ENCODE data around the gene YWHAE.
A peak's percentile ranks its signal among the peaks of the same experiment; 100 is the strongest.
"Not testable (repeated sequence)": the region's sequence is repeated elsewhere in the genome, so short reads cannot be mapped to it uniquely, and the experiment has no call there.

YWHAE gene

GRCh38 chr17:1374431-1375177, 25.4 kb downstream of the YWHAE start:
- no peak for DNase-seq (ENCODE audit: low spot score in 2 of 2)
- ATAC-seq (ENCODE audit: low read depth): peak; percentile 70
- Mint-ChIP-seq H3K27ac (peak overlapping the region; percentile 43), H3K4me1 (peaks cover 39% of the 10 kb centered on the region), H3K27me3 (no peaks in the 10 kb centered on the region), H3K4me3 (peak overlapping the region; percentile 57), H3K36me3 (peaks cover 11% of the 10 kb centered on the region), H3K9me3 (no peaks in the 10 kb centered on the region)

- Mint-ChIP-seq H3K36me3 (peaks cover 11% of the 10 kb centered on the region), H3K27me3 (no peaks in the 10 kb centered on the region), H3K9me3 (no peaks in the 10 kb centered on the region), H3K4me1 (peaks cover 39% of the 10 kb centered on the region), H3K27ac (no peak overlapping the region), H3K4me3 (no peak overlapping the region)
- DNase-seq (ENCODE audit: low spot score in 2 of 2): no peak
- ATAC-seq (ENCODE audit: low read depth): no peak
Observed at GRCh38 chr17:1373707-1374237, 26.2 kb downstream of the YWHAE start.

GRCh38 chr17:1372618-1373017, 27.4 kb downstream of the YWHAE start:
- ATAC-seq (ENCODE audit: low read depth) (no peak), DNase-seq (ENCODE audit: low spot score in 2 of 2) (no peak)
- Mint-ChIP-seq H3K27me3 (no peaks in the 10 kb centered on the region), H3K9me3 (no peaks in the 10 kb centered on the region), H3K27ac (peak overlapping the region; percentile 14), H3K4me1 (peaks cover 38% of the 10 kb centered on the region), H3K4me3 (no peak overlapping the region), H3K36me3 (peaks cover 11% of the 10 kb centered on the region)

GRCh38 chr17:1371893-1372590, 28.0 kb downstream of the YWHAE start:
- peak overlapping the region; percentile 14 for H3K27ac Mint-ChIP-seq

GRCh38 chr17:1368588-1368987, 31.4 kb downstream of the YWHAE start:
- no peak overlapping the region for H3K27ac Mint-ChIP-seq
- H3K9me3 Mint-ChIP-seq: no peaks in the 10 kb centered on the region
- H3K4me3 Mint-ChIP-seq: no peak overlapping the region
- ATAC-seq (ENCODE audit: low read depth): no peak
- no peaks in the 10 kb centered on the region for H3K27me3 Mint-ChIP-seq
- DNase-seq (ENCODE audit: low spot score in 2 of 2): no peak
- H3K36me3 Mint-ChIP-seq: peaks cover 14% of the 10 kb centered on the region
- peaks cover 31% of the 10 kb centered on the region for H3K4me1 Mint-ChIP-seq

More at GRCh38 chr17:1371893-1372590, 28.0 kb downstream of the YWHAE start:
- no peaks in the 10 kb centered on the region for H3K9me3 Mint-ChIP-seq
- no peak for ATAC-seq (ENCODE audit: low read depth)
- H3K27me3 Mint-ChIP-seq: no peaks in the 10 kb centered on the region
- peaks cover 11% of the 10 kb centered on the region for H3K36me3 Mint-ChIP-seq
- peaks cover 38% of the 10 kb centered on the region for H3K4me1 Mint-ChIP-seq
- H3K4me3 Mint-ChIP-seq: no peak overlapping the region
- DNase-seq (ENCODE audit: low spot score in 2 of 2): no peak

GRCh38 chr17:1367351-1367745, 32.7 kb downstream of the YWHAE start:
- DNase-seq (ENCODE audit: low spot score in 2 of 2) (no peak), ATAC-seq (ENCODE audit: low read depth) (no peak)
- Mint-ChIP-seq H3K4me3 (no peak overlapping the region), H3K27ac (peak overlapping the region; percentile 88), H3K36me3 (peaks cover 10% of the 10 kb centered on the region), H3K9me3 (no peaks in the 10 kb centered on the region), H3K4me1 (peaks cover 38% of the 10 kb centered on the region), H3K27me3 (no peaks in the 10 kb centered on the region)

GRCh38 chr17:1366234-1366633, 33.8 kb downstream of the YWHAE start:
- Mint-ChIP-seq H3K4me1 (peaks cover 42% of the 10 kb centered on the region), H3K36me3 (peaks cover 9% of the 10 kb centered on the region), H3K4me3 (no peak overlapping the region), H3K27ac (no peak overlapping the region), H3K27me3 (no peaks in the 10 kb centered on the region), H3K9me3 (no peaks in the 10 kb centered on the region)
- ATAC-seq (ENCODE audit: low read depth) (no peak), DNase-seq (ENCODE audit: low spot score in 2 of 2) (no peak)

- Mint-ChIP-seq H3K4me3 (no peak overlapping the region), H3K27ac (peak overlapping the region; percentile 50), H3K36me3 (peaks cover 13% of the 10 kb centered on the region), H3K9me3 (no peaks in the 10 kb centered on the region), H3K4me1 (peaks cover 43% of the 10 kb centered on the region), H3K27me3 (no peaks in the 10 kb centered on the region)
- ATAC-seq (ENCODE audit: low read depth) (peak; percentile 62), DNase-seq (ENCODE audit: low spot score in 2 of 2) (peak; percentile 38 to 74)
Observed at GRCh38 chr17:1365445-1366039, 34.5 kb downstream of the YWHAE start.

- H3K4me3 Mint-ChIP-seq: peak overlapping the region; percentile 68
Observed at GRCh38 chr17:1362964-1363363, 37.1 kb downstream of the YWHAE start.

GRCh38 chr17:1362065-1362848, 37.8 kb downstream of the YWHAE start:
- Mint-ChIP-seq H3K27ac (peak overlapping the region; percentile 78), H3K9me3 (no peaks in the 10 kb centered on the region), H3K4me3 (peak overlapping the region; percentile 68), H3K36me3 (peaks cover 18% of the 10 kb centered on the region), H3K4me1 (peaks cover 37% of the 10 kb centered on the region), H3K27me3 (no peaks in the 10 kb centered on the region)
- peak in 1 of 2 donors; percentile 25 for DNase-seq (ENCODE audit: low spot score in 2 of 2)
- peak; percentile 71 for ATAC-seq (ENCODE audit: low read depth)

More at GRCh38 chr17:1362964-1363363, 37.1 kb downstream of the YWHAE start:
- Mint-ChIP-seq H3K9me3 (no peaks in the 10 kb centered on the region), H3K36me3 (peaks cover 17% of the 10 kb centered on the region), H3K4me1 (peaks cover 41% of the 10 kb centered on the region), H3K27ac (peak overlapping the region; percentile 78), H3K27me3 (no peaks in the 10 kb centered on the region)
- peak; percentile 74 for ATAC-seq (ENCODE audit: low read depth)
- peak in 1 of 2 donors; percentile 42 for DNase-seq (ENCODE audit: low spot score in 2 of 2)

GRCh38 chr17:1360975-1361374, 39.0 kb downstream of the YWHAE start:
- Mint-ChIP-seq H3K9me3 (no peaks in the 10 kb centered on the region), H3K36me3 (peaks cover 21% of the 10 kb centered on the region), H3K27me3 (no peaks in the 10 kb centered on the region), H3K27ac (peak overlapping the region; percentile 78), H3K4me1 (peaks cover 31% of the 10 kb centered on the region), H3K4me3 (no peak overlapping the region)
- DNase-seq (ENCODE audit: low spot score in 2 of 2): no peak
- ATAC-seq (ENCODE audit: low read depth): no peak

- ATAC-seq (ENCODE audit: low read depth); H3K4me3 Mint-ChIP-seq: not testable (repeated sequence)
Observed at GRCh38 chr17:1360315-1360714, 39.7 kb downstream of the YWHAE start.

GRCh38 chr17:1354030-1354429, 46.0 kb downstream of the YWHAE start:
- Mint-ChIP-seq H3K27ac (no peak overlapping the region), H3K27me3 (no peaks in the 10 kb centered on the region), H3K9me3 (no peaks in the 10 kb centered on the region), H3K4me3 (no peak overlapping the region), H3K36me3 (peaks cover 27% of the 10 kb centered on the region), H3K4me1 (peaks cover 5% of the 10 kb centered on the region)
- no peak for DNase-seq (ENCODE audit: low spot score in 2 of 2)
- ATAC-seq (ENCODE audit: low read depth): no peak

More at GRCh38 chr17:1360315-1360714, 39.7 kb downstream of the YWHAE start:
- Mint-ChIP-seq H3K36me3 (peaks cover 24% of the 10 kb centered on the region), H3K4me1 (peaks cover 32% of the 10 kb centered on the region), H3K27ac (peak overlapping the region; percentile 78)
- not testable (repeated sequence) for H3K27me3 Mint-ChIP-seq; H3K9me3 Mint-ChIP-seq; DNase-seq (ENCODE audit: low spot score in 2 of 2)

Data from memory B cell (primary cell).